DND-41 (cell line): ENCODE measurements around the gene GTF2F1.

Experiments used
- CTCF ChIP-seq: IDR thresholded peaks from 2 replicates; pipeline ENCODE4 v1.5.1; 2012; ENCODE audit warnings: borderline replicate concordance, low read length, moderate library complexity, mild to moderate bottlenecking; ENCODE audit not compliant: poor library complexity, severe bottlenecking; ENCODE audit errors: extremely low read depth
- EZH2 ChIP-seq: IDR thresholded peaks from 3 replicates; pipeline ENCODE4 v1.6.1; 2012; ENCODE audit warnings: borderline replicate concordance, low read depth, mild to moderate bottlenecking, moderate library complexity, low read length, inconsistent platforms; ENCODE audit not compliant: severe bottlenecking

- TF ChIP-seq CTCF (no peak), EZH2 (no peak)
Observed at GRCh38 chr19:6402058-6402457, 9.1 kb upstream of the GTF2F1 start.
